Cardiac muscle cell (in vitro differentiated cells and primary cell): ENCODE results near the gene SAMD8. TPM values are rescaled to one million over a fixed set of nuclear protein-coding genes. Genes with fewer than 3 reads are reported as not detected.
"Not testable (repeated sequence)": the region's sequence is repeated elsewhere in the genome, so short reads cannot be mapped to it uniquely, and the experiment has no call there.

Experiments used
- DNase-seq, 2 donors: peaks; one replicate each; pipeline versions ENCODE4 v3.0.0 to v3.0.0-alpha.2; 2010 to 2017; ENCODE audit warnings: low read depth in 1 of 2, low spot score in 1 of 2
- H3K27ac ChIP-seq: fragments of 200-600 bp; sonication (generic); 2 replicates; pipeline ENCODE4 v1.5.1; 2016
- H3K27me3 ChIP-seq: fragments of 200-600 bp; sonication (generic); 2 replicates; pipeline ENCODE4 v1.6.0; 2016; ENCODE audit warnings: control low read depth
- H3K36me3 ChIP-seq: fragments of 200-600 bp; sonication (generic); 2 replicates; pipeline ENCODE4 v1.5.1; 2016; ENCODE audit warnings: control low read depth
- H3K4me1 ChIP-seq: fragments of 200-600 bp; sonication (generic); 2 replicates; pipeline ENCODE4 v1.8.1; 2017; ENCODE audit warnings: low read depth, mild to moderate bottlenecking, mixed run types
- H3K4me3 ChIP-seq: fragments of 200-600 bp; sonication (generic); 2 replicates; pipeline ENCODE4 v1.5.1; 2016; ENCODE audit warnings: mild to moderate bottlenecking
- H3K9me3 ChIP-seq: fragments of 200-600 bp; sonication (generic); 2 replicates; pipeline ENCODE4 v1.5.1; 2017; ENCODE audit warnings: low read depth, mild to moderate bottlenecking, control low read depth
- polyA plus RNA-seq: library from polyadenylated mRNA; unstranded; fragments of >200 nt; fragmentation: Nextera tagmentation; extraction: Ambion mirVana; gene quantifications from 2 replicates; pipeline ENCODE4 v1.2.1, GENCODE V29; 2016
- total RNA-seq: library from RNA; depleted of rRNA; stranded (reverse); fragments of >200 nt; gene quantifications from 2 replicates; pipeline ENCODE4 v1.2.3, GENCODE V29; 2016
- TF ChIP-seq, protein P1 (sequence below): IDR thresholded peaks from 2 replicates; pipeline ENCODE4 v1.5.1; 2012; ENCODE audit warnings: low read depth, mild to moderate bottlenecking, low read length

Gene SAMD8
- total and polyA plus RNA-seq, 2 experiments from 2014 or later: 9.4 to 15.8 TPM

DNA sequence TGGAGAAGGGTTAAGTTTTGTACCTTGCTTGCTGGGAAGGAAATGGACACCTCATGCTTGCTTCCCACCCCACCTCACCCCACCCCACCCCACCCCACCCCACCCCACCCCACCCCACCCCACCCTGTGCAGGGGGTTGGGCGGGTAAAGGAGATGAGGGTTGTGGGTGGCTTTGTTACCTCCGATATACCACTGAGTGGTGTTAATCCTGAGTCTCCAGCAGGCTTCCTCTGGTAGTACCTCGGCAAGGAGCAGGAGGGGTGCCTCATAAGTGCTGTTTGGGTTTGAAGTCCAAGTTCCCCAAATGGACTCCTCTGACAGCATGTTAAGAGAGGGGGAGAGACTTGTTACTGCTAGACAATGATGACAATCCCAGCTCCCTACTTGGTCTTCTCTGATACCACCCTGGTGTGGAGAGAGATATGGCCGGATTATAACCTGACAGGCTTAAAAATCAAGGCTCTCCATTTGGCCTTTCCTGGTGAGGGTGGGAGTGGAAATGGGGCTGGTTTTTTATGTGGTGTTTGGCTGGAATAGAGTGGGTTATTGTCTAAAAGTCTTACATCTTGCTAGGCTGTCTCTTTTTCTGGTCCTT lies 11.7 kb downstream of the SAMD8 start:
- TF ChIP-seq, protein P1, sequence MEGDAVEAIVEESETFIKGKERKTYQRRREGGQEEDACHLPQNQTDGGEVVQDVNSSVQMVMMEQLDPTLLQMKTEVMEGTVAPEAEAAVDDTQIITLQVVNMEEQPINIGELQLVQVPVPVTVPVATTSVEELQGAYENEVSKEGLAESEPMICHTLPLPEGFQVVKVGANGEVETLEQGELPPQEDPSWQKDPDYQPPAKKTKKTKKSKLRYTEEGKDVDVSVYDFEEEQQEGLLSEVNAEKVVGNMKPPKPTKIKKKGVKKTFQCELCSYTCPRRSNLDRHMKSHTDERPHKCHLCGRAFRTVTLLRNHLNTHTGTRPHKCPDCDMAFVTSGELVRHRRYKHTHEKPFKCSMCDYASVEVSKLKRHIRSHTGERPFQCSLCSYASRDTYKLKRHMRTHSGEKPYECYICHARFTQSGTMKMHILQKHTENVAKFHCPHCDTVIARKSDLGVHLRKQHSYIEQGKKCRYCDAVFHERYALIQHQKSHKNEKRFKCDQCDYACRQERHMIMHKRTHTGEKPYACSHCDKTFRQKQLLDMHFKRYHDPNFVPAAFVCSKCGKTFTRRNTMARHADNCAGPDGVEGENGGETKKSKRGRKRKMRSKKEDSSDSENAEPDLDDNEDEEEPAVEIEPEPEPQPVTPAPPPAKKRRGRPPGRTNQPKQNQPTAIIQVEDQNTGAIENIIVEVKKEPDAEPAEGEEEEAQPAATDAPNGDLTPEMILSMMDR: no peak
- H3K9me3 ChIP-seq: no peaks in the 10 kb centered on the region
- peak overlapping the region; percentile 57 for H3K27ac ChIP-seq
- no peaks in the 10 kb centered on the region for H3K36me3 ChIP-seq
- no peak overlapping the region for H3K4me3 ChIP-seq
- H3K27me3 ChIP-seq: no peaks in the 10 kb centered on the region
- H3K4me1 ChIP-seq: peaks cover 8% of the 10 kb centered on the region
- DNase-seq: no peak

DNA sequence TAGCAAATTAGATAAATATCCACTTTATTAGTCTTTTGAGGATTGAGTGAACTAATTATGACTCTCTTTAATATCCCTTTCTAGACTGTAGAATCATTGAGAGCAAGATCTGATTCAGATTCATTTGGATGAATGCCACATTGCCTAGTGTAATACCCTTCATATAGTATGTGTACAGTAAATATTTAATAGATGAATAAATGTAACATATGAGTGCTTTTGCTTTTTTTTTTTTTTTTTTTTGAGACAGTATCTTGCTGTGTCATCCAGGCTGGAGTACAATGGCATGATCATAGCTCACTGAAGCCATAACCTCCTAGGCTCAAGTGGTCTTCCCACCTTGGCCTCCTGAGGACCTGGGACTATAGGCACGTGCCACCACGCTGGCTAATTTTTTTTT lies 14.8 kb downstream of the SAMD8 start:
- TF ChIP-seq, protein P1: no peak
- DNase-seq: no peak
- H3K4me3 ChIP-seq: no peak overlapping the region
- H3K36me3 ChIP-seq: no peaks in the 10 kb centered on the region
- H3K27ac ChIP-seq: no peak overlapping the region
- H3K27me3 ChIP-seq: no peaks in the 10 kb centered on the region
- H3K4me1 ChIP-seq: peaks cover 8% of the 10 kb centered on the region
- H3K9me3 ChIP-seq: no peaks in the 10 kb centered on the region

DNA sequence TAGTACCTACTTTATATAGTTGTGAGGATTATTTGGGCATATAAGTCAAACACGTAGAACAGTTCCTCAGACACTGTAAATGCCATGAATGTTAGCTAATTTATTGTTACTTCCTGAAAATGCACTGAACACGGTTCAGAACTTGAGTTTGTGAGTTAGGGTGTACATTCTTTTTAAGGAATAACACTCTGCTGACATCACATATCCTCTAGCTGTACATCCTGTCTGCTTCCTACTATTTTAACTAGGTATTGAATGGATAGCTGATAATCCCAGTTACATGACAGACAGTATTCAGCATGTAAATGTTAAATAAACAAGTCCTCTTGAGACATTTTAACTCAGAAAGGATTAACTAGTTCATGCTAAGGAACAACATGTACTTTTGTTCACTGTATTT lies 16.0 kb downstream of the SAMD8 start:
- Histone ChIP-seq H3K4me3 (no peak overlapping the region), H3K4me1 (peaks cover 8% of the 10 kb centered on the region), H3K27ac (no peak overlapping the region), H3K9me3 (no peaks in the 10 kb centered on the region), H3K36me3 (no peaks in the 10 kb centered on the region), H3K27me3 (no peaks in the 10 kb centered on the region)
- TF ChIP-seq, protein P1: no peak
- peak in 1 of 2 donors; percentile 30 for DNase-seq

DNA sequence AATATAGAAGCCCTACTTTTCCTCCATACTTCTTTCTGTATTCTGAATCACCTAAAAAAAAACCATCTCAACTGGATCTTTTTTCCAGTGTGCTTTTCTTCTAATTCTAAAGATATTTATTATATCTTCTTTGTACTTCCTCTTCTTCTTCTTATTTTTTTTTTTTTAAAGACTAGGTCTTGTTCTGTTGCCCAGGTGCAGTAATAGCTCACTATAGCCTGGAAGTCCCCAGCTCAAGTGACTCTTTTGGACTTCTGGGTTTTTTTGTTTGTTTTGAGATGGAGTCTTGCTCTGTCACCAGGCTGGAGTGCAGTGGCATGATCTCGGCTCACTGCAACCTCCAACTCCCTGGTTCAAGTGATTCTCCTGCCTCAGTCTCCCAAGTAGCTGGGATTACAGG lies 17.5 kb downstream of the SAMD8 start:
- not testable (repeated sequence) for H3K9me3 ChIP-seq, H3K4me1 ChIP-seq, H3K36me3 ChIP-seq, H3K27ac ChIP-seq, H3K27me3 ChIP-seq, H3K4me3 ChIP-seq, DNase-seq

DNA sequence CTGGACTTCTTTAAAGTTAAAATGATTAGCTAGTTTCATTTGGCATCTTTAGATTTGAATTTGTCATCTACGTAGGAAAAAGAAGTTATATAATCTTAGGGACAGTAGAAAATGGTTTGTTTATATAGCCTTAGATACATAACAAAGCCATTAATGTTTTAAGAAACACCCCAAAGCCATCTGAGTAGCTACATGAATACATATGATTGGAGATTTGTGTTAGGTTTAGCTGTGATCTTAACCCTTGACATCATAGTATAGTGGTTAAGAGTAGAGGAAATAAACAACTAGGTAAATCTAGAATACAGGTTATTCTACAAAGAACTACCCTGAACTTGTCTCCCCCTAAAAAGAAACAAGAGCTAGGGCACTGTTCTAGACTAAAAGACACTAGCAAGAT lies 18.1 kb downstream of the SAMD8 start:
- no peaks in the 10 kb centered on the region for H3K9me3 ChIP-seq
- H3K27me3 ChIP-seq: no peaks in the 10 kb centered on the region
- H3K36me3 ChIP-seq: no peaks in the 10 kb centered on the region
- H3K27ac ChIP-seq: no peak overlapping the region
- TF ChIP-seq, protein P1: no peak
- H3K4me1 ChIP-seq: no peaks in the 10 kb centered on the region
- H3K4me3 ChIP-seq: no peak overlapping the region
- DNase-seq: no peak

DNA sequence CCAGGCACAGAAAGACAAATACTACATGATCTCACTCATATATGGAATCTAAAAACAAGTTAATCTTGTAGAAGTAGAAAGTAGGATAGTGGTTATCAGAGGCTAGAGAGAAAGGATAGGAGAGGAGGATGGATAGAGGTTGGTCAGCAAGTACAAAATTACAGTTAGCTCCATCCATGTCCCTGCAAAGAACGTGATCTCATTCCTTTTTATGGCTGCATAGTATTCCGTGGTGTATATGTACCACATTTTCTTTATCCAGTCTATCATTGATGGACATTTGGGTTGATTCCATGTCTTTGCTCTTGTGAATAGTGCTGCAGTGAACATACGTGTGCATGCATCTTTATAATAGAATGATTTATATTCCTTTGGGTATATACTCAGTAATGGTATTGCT lies 22.2 kb downstream of the SAMD8 start:
- H3K36me3 ChIP-seq, H3K4me3 ChIP-seq, H3K27ac ChIP-seq, H3K9me3 ChIP-seq, H3K27me3 ChIP-seq, DNase-seq: not testable (repeated sequence)
- peaks cover 20% of the 10 kb centered on the region for H3K4me1 ChIP-seq

DNA sequence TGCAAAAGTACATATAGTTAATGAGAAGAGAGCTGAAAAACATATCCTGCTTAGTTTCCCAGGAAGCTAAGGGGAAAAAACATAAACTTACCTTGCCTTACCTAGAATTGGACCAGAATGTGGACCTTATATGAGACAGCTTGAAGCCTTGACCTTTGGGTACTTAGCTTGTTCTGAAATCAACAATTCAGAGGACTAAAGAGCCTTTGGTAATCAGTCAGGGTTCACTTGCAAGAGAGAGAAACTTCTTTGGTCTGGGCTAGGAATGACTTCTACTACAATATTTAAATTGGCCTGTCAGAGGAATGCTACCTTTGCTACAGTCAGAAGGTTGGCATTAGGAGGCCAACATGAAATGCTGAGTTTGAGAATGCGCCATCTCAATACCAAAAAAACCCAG lies 24.9 kb downstream of the SAMD8 start:
- DNase-seq: no peak
- Histone ChIP-seq H3K27ac (peak overlapping the region; percentile 21), H3K4me1 (peaks cover 20% of the 10 kb centered on the region), H3K9me3 (no peaks in the 10 kb centered on the region), H3K4me3 (no peak overlapping the region), H3K27me3 (no peaks in the 10 kb centered on the region), H3K36me3 (no peaks in the 10 kb centered on the region)
- TF ChIP-seq, protein P1: no peak
